H1 (cell line): ENCODE measurements around the gene SEC63. TPM values are rescaled to one million over a fixed set of nuclear protein-coding genes. Genes with fewer than 3 reads are reported as not detected.

Source experiments
- CTCF ChIA-PET: fragments of 300-600 bp; sonication (Branson Sonifier 250); formaldehyde crosslinking; loops from one replicate; lab custom pipeline; 2021; ENCODE audit not compliant: partially characterized antibody; lab: Charles Lee
- POLR2A ChIA-PET: fragments of 300-600 bp; sonication (Branson Sonifier 250); formaldehyde crosslinking; loops from one replicate; lab custom pipeline; 2021; ENCODE audit warnings: inconsistent platforms; ENCODE audit not compliant: partially characterized antibody; lab: Charles Lee
- DNase-seq, 2 experiments: peaks; one replicate each; pipeline versions ENCODE4 v3.0.0 to v3.0.0-alpha.2; 2010 to 2022; ENCODE audit warnings: low spot score in 2 of 2, low read depth in 1 of 2, mixed read lengths in 1 of 2
- FAIRE-seq: peaks from 2 replicates; lab custom pipeline; 2011; peaks lifted over from hg19 to GRCh38; lab: Jason Lieb, UNC
- H2AFZ ChIP-seq: 2 replicates; pipeline ENCODE4 v1.8.1; 2012; ENCODE audit warnings: low read length, inconsistent platforms
- H2AK5ac ChIP-seq: 2 replicates; pipeline ENCODE4 v1.6.1; 2013; ENCODE audit warnings: low read depth, low read length
- H2BK120ac ChIP-seq: replicated peaks from 2 replicates; pipeline ENCODE3; 2013; ENCODE audit warnings: low read depth, low read length, inconsistent platforms
- H2BK12ac ChIP-seq: 2 replicates; pipeline ENCODE4 v1.6.1; 2013; ENCODE audit warnings: low read depth, low read length
- H2BK15ac ChIP-seq: 2 replicates; pipeline ENCODE4 v1.6.1; 2013; ENCODE audit warnings: low read length
- H2BK20ac ChIP-seq: 2 replicates; pipeline ENCODE4 v1.6.1; 2013; ENCODE audit warnings: low read length
- H2BK5ac ChIP-seq: 2 replicates; pipeline ENCODE4 v1.6.1; 2013; ENCODE audit warnings: low read depth, low read length
- H3K14ac ChIP-seq: 2 replicates; pipeline ENCODE4 v1.6.1; 2013; ENCODE audit warnings: inconsistent platforms; ENCODE audit not compliant: insufficient read length
- H3K18ac ChIP-seq: 2 replicates; pipeline ENCODE4 v1.6.1; 2013; ENCODE audit warnings: low read length; ENCODE audit errors: extremely low read depth
- H3K23ac ChIP-seq: 2 replicates; pipeline ENCODE4 v1.6.1; 2013; ENCODE audit warnings: inconsistent platforms; ENCODE audit not compliant: insufficient read length
- H3K23me2 ChIP-seq: 2 replicates; pipeline ENCODE4 v1.6.1; 2013; ENCODE audit warnings: low read depth, low read length
- H3K27ac ChIP-seq: 2 replicates; pipeline ENCODE4 v1.6.1; 2011; ENCODE audit warnings: low read depth, low read length, inconsistent platforms
- H3K27me3 ChIP-seq, 4 experiments: replicated peaks in 1 of 4; 1 replicate in 1 of 4; 2 replicates in 3 of 4; pipeline versions ENCODE4 v1.6.1 to v1.8.1; 2011 to 2013; ENCODE audit warnings: low read length in 3 of 4, mild to moderate bottlenecking in 3 of 4, inconsistent platforms in 2 of 4, mixed read lengths in 2 of 4, moderate library complexity in 1 of 4; ENCODE audit not compliant: control insufficient read depth in 3 of 4, insufficient read depth in 3 of 4; ENCODE audit errors: extremely low read depth in 1 of 4
- H3K36me3 ChIP-seq, 4 experiments: 2 replicates each; pipeline versions ENCODE4 v1.6.1 to v1.8.1; 2011 to 2013; ENCODE audit warnings: mild to moderate bottlenecking in 4 of 4, low read length in 3 of 4, moderate library complexity in 2 of 4, control low read depth in 1 of 4, inconsistent platforms in 1 of 4; ENCODE audit not compliant: insufficient read depth in 4 of 4, control insufficient read depth in 2 of 4
- H3K4ac ChIP-seq: replicated peaks from 2 replicates; pipeline ENCODE3; 2013; ENCODE audit warnings: low read length, low read depth, mixed read lengths, inconsistent platforms; ENCODE audit not compliant: insufficient read length
- H3K4me1 ChIP-seq, 4 experiments: replicated peaks in 1 of 4; 1 replicate in 1 of 4; 2 replicates in 3 of 4; pipeline versions ENCODE4 v1.6.1 to v1.8.1; 2011 to 2013; ENCODE audit warnings: low read length in 3 of 4, inconsistent platforms in 2 of 4, mixed read lengths in 1 of 4; ENCODE audit not compliant: insufficient read depth in 4 of 4, control insufficient read depth in 3 of 4
- H3K4me2 ChIP-seq, 2 experiments: 2 replicates each; pipeline versions ENCODE4 v1.6.1 to v1.8.1; 2011 to 2013; ENCODE audit warnings: low read depth in 2 of 2, low read length in 2 of 2, control low read depth in 1 of 2, inconsistent platforms in 1 of 2, mild to moderate bottlenecking in 1 of 2; ENCODE audit not compliant: insufficient read depth in 1 of 2
- H3K4me3 ChIP-seq, 4 experiments: fragments of 200-600, 300-600 bp in 1 of 4; sonication (generic), shearing (Covaris generic), sonication (Bioruptor Twin) in 1 of 4; 2 replicates each; pipeline versions ENCODE4 v1.5.1 to v1.8.1; 2011 to 2016; ENCODE audit warnings: low read length in 4 of 4, low read depth in 3 of 4, control low read depth in 2 of 4, inconsistent platforms in 2 of 4, mild to moderate bottlenecking in 2 of 4, mixed read lengths in 1 of 4, moderate library complexity in 1 of 4; ENCODE audit not compliant: insufficient read depth in 2 of 4; ENCODE audit errors: extremely low read depth in 1 of 4
- H3K56ac ChIP-seq: replicated peaks from 2 replicates; pipeline ENCODE3; 2013; ENCODE audit warnings: low read depth, mild to moderate bottlenecking, mixed read lengths, low read length, inconsistent platforms; ENCODE audit not compliant: insufficient read length
- H3K79me1 ChIP-seq: 2 replicates; pipeline ENCODE4 v1.6.1; 2013; ENCODE audit warnings: low read depth, low read length, control low read depth
- H3K79me2 ChIP-seq, 2 experiments: 2 replicates each; pipeline versions ENCODE4 v1.6.1 to v1.8.1; 2012 to 2013; ENCODE audit warnings: low read length in 2 of 2, mild to moderate bottlenecking in 2 of 2, inconsistent platforms in 1 of 2; ENCODE audit not compliant: insufficient read depth in 2 of 2, control insufficient read depth in 1 of 2
- H3K9ac ChIP-seq, 4 experiments: replicated peaks in 1 of 4; 1 replicate in 1 of 4; 2 replicates in 3 of 4; pipeline versions ENCODE4 v1.6.1 to v1.8.1; 2011 to 2013; ENCODE audit warnings: low read depth in 3 of 4, low read length in 3 of 4, control low read depth in 2 of 4, mild to moderate bottlenecking in 2 of 4, moderate library complexity in 2 of 4, inconsistent platforms in 1 of 4; ENCODE audit errors: extremely low read depth in 1 of 4
- H3K9me3 ChIP-seq, 2 experiments: 2 replicates each; pipeline versions ENCODE4 v1.6.1 to v1.8.1; 2012 to 2013; ENCODE audit warnings: mild to moderate bottlenecking in 2 of 2, moderate library complexity in 2 of 2, control low read depth in 1 of 2, inconsistent platforms in 1 of 2, low read depth in 1 of 2, low read length in 1 of 2, mixed read lengths in 1 of 2; ENCODE audit not compliant: insufficient read depth in 2 of 2
- H4K20me1 ChIP-seq, 2 experiments: replicated peaks in 1 of 2; 2 replicates each; pipeline versions ENCODE3 to v1.8.1; 2011 to 2013; ENCODE audit warnings: inconsistent platforms in 2 of 2, low read length in 2 of 2, mild to moderate bottlenecking in 1 of 2; ENCODE audit not compliant: insufficient read depth in 2 of 2, control insufficient read depth in 1 of 2
- H4K5ac ChIP-seq: 2 replicates; pipeline ENCODE4 v1.6.1; 2013; ENCODE audit warnings: low read length, low read depth, mixed read lengths, inconsistent platforms; ENCODE audit not compliant: insufficient read length
- H4K8ac ChIP-seq: 2 replicates; pipeline ENCODE4 v1.8.0; 2013; ENCODE audit warnings: mild to moderate bottlenecking, moderate library complexity, low read length, inconsistent platforms; ENCODE audit not compliant: insufficient read depth; ENCODE audit errors: extremely low read depth
- H4K91ac ChIP-seq: replicated peaks from 2 replicates; pipeline ENCODE3; 2013; ENCODE audit warnings: low read length, mixed read lengths, inconsistent platforms; ENCODE audit not compliant: insufficient read length
- EGR1 ChIP-seq: IDR thresholded peaks from 2 replicates; pipeline ENCODE4 v1.6.1; 2011; ENCODE audit warnings: low read depth, low read length, borderline replicate concordance
- FOSL1 ChIP-seq: IDR thresholded peaks from 2 replicates; pipeline ENCODE4 v1.6.1; 2011; ENCODE audit warnings: mild to moderate bottlenecking, low read depth, low read length, moderate library complexity; ENCODE audit not compliant: insufficient read depth
- KDM1A ChIP-seq: fragments of 200-600, 300-600 bp; sonication (generic); IDR thresholded peaks from 2 replicates; pipeline ENCODE4 v1.7.1; 2016; ENCODE audit warnings: mild to moderate bottlenecking, low read length, borderline replicate concordance
- NANOG ChIP-seq: IDR thresholded peaks from 2 replicates; pipeline ENCODE4 v1.6.1; 2011; ENCODE audit warnings: low read length, low read depth, mild to moderate bottlenecking, inconsistent platforms; ENCODE audit not compliant: insufficient read depth, poor library complexity, severe bottlenecking
- RAD21 ChIP-seq, 2 experiments: IDR thresholded peaks in 1 of 2; conservative IDR thresholded peaks in 1 of 2; 2 replicates each; pipeline ENCODE4 v1.6.1; 2011; ENCODE audit warnings: low read depth in 2 of 2, low read length in 2 of 2, improper control_type of control experiment in 1 of 2, inconsistent platforms in 1 of 2, mild to moderate bottlenecking in 1 of 2, moderate library complexity in 1 of 2
- RBBP5 ChIP-seq: IDR thresholded peaks from 2 replicates; pipeline ENCODE4 v1.7.1; 2012; ENCODE audit warnings: low read depth, mild to moderate bottlenecking, inconsistent platforms, low read length, moderate library complexity, borderline replicate concordance
- RFX5 ChIP-seq: IDR thresholded peaks from 2 replicates; pipeline ENCODE4 v1.6.1; 2011; ENCODE audit warnings: low read depth, low read length, improper control_type of control experiment, borderline replicate concordance
- RXRA ChIP-seq: IDR thresholded peaks from 2 replicates; pipeline ENCODE4 v1.6.1; 2011; ENCODE audit warnings: low read depth, mild to moderate bottlenecking, low read length, moderate library complexity; ENCODE audit not compliant: insufficient read depth
- SP4 ChIP-seq: IDR thresholded peaks from 2 replicates; pipeline ENCODE4 v1.6.1; 2012; ENCODE audit warnings: low read length, inconsistent platforms
- SRF ChIP-seq: IDR thresholded peaks from 2 replicates; pipeline ENCODE4 v1.6.1; 2011; ENCODE audit warnings: mild to moderate bottlenecking, low read depth, low read length, moderate library complexity
- TAF1 ChIP-seq: IDR thresholded peaks from 2 replicates; pipeline ENCODE4 v1.6.1; 2011; ENCODE audit warnings: mild to moderate bottlenecking, low read depth, low read length
- TAF7 ChIP-seq: optimal IDR thresholded peaks from 2 replicates; pipeline ENCODE3; 2011; ENCODE audit warnings: low read depth, mild to moderate bottlenecking, inconsistent platforms, low read length, moderate library complexity, borderline replicate concordance
- WGBS, 2 experiments: shearing (Covaris generic) in 1 of 2; methylation state at CpG; one replicate each; pipeline versions ENCODE4 v1.1.6 to v1.1.7; 2013 to 2015; ENCODE audit warnings: low lambda C conversion rate in 2 of 2, mixed read lengths in 2 of 2, inconsistent platforms in 1 of 2, low coverage in 1 of 2, missing lambda C conversion rate in 1 of 2; ENCODE audit not compliant: insufficient replicate concordance in 2 of 2, insufficient coverage in 1 of 2, insufficient read length in 1 of 2; ENCODE audit errors: extremely low coverage in 1 of 2, missing lambda C conversion rate in 1 of 2; 5-methylcytosine and 5-hydroxymethylcytosine counted together
- polyA plus RNA-seq, 7 experiments: library from polyadenylated mRNA; depleted of rRNA in 3 of 7; stranded (reverse) in 5 of 7; unstranded in 2 of 7; fragments of >200 nt in 5 of 7; fragments of 200-250 nt in 2 of 7; gene quantifications; 1 replicate in 5 of 7; 2 replicates in 1 of 7; 4 replicates in 1 of 7; pipeline versions ENCODE4 v1.2.1 to v1.2.3, GENCODE V29; 2011 to 2013; ENCODE audit warnings: missing spikeins in 2 of 7, mixed read lengths in 2 of 7
- total RNA-seq: library from RNA; stranded (reverse); fragmentation: NEBNext Ultra II Directional; extraction: Animal tissue kit (Norgen Biotek cat#: 25700); gene quantifications from 2 replicates; pipeline ENCODE4 v1.2.1, GENCODE V29; 2021
- TF ChIP-seq, protein P1 (sequence below): IDR thresholded peaks from 2 replicates; pipeline ENCODE4 v1.6.1; 2012; ENCODE audit warnings: inconsistent platforms

Gene SEC63
- total and polyA plus RNA-seq, 2 of the 8 experiments (the other 6 are each of a cell fraction or from before 2014, with no cell fraction given) = 17.3 to 121 TPM

DNA sequence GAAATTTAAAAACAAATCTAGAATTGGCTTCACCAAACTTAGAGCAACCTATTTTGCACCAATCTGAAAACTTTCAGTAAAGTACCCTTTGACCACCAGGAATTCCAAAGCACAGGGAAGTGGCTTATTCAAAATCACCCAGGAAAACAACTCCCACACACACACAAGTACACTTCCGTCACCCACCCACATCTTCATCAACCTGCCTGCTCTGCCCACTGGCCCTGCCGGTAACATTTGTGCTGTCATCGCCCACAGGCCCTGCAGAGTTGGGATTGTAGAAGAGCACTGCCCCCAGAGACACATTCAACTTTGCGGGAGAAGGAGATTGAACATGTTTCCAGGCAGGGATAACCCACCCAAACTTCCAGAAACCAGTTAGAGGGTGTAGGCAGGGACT lies 114.6 kb downstream of the SEC63 start:
- H2AFZ ChIP-seq = no peak overlapping the region; the same call in 1 of the 2 replicates
- H2AK5ac ChIP-seq = no peak overlapping the region
- no peaks in the 10 kb centered on the region for H3K79me2 ChIP-seq
- peak in 1 of 2 experiments; percentile 39 for DNase-seq
- no peaks in the 10 kb centered on the region for H4K20me1 ChIP-seq
- H4K8ac ChIP-seq = no peak overlapping the region
- H3K27ac ChIP-seq = no peak overlapping the region
- no peak for FAIRE-seq
- 86% methylated on average over 4 of the region's 4 CpGs; no CpG with 5 or more reads in 1 of the 2 experiments for WGBS, 2 experiments
- no peak overlapping the region for H2BK20ac ChIP-seq
- H2BK120ac ChIP-seq = no peak overlapping the region
- H3K79me1 ChIP-seq = no peaks in the 10 kb centered on the region
- H3K4ac ChIP-seq = no peak overlapping the region
- no peak overlapping the region for H2BK15ac ChIP-seq
- no peaks in the 10 kb centered on the region for H3K36me3 ChIP-seq
- H2BK5ac ChIP-seq = no peak overlapping the region
- peaks cover 0 to under 1% (median 0%) of the 10 kb centered on the region in 4 experiments; a peak in 2 of 7 replicates for H3K4me1 ChIP-seq
- H3K9ac ChIP-seq = no peak overlapping the region
- no peak overlapping the region for H3K56ac ChIP-seq
- H4K91ac ChIP-seq = no peak overlapping the region
- H3K27me3 ChIP-seq = no peaks in the 10 kb centered on the region; a peak in 2 of 7 replicates
- H3K23me2 ChIP-seq = peaks cover 4% of the 10 kb centered on the region; the same call in 1 of the 2 replicates
- H3K9me3 ChIP-seq = no peaks in the 10 kb centered on the region
- no peak overlapping the region for H4K5ac ChIP-seq
- H3K18ac ChIP-seq = no peak overlapping the region
- H3K4me2 ChIP-seq = no peak overlapping the region
- no peak overlapping the region for H3K23ac ChIP-seq
- no peak overlapping the region for H3K4me3 ChIP-seq
- H3K14ac ChIP-seq = no peak overlapping the region
- CTCF ChIA-PET = interaction anchor here (0.9 to 1.4 kb wide), 2 partner anchors 23 to 168 kb away, joined by 3 to 4 read pairs; no protein-coding TSS in a partner anchor
- no peak overlapping the region for H2BK12ac ChIP-seq
- POLR2A ChIA-PET = no interaction called here
- TF ChIP-seq TAF1 = no peak
- no peak for TF ChIP-seq FOSL1
- TF ChIP-seq KDM1A = no peak
- TF ChIP-seq RXRA = no peak
- TF ChIP-seq, protein P1, sequence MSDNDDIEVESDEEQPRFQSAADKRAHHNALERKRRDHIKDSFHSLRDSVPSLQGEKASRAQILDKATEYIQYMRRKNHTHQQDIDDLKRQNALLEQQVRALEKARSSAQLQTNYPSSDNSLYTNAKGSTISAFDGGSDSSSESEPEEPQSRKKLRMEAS = no peak
- no peak for TF ChIP-seq TAF7
- no peak for TF ChIP-seq SP4
- TF ChIP-seq RAD21 (IDR thresholded peaks at IDR 0.05 in 1 of 2, conservative IDR thresholded peaks at IDR 0.05 in 1 of 2; ENCODE audit: low read depth in 2 of 2, low read length in 2 of 2) = no peak
- no peak for TF ChIP-seq NANOG
- no peak for TF ChIP-seq EGR1
- TF ChIP-seq RBBP5 = no peak
- TF ChIP-seq RFX5 = no peak
- TF ChIP-seq SRF = no peak
